HG02763 (cell line): ENCODE results near the gene CA12.
"Not testable (repeated sequence)": the region's sequence is repeated elsewhere in the genome, so short reads cannot be mapped to it uniquely, and the experiment has no call there.

Experiments used
- ATAC-seq: cut with Tn5 transposase; IDR thresholded peaks from one replicate; pipeline ENCODE4 v1.9.1; 2021; ENCODE audit warnings: mild to moderate bottlenecking, moderate library complexity; ENCODE audit not compliant: unreplicated experiment

CA12 gene

DNA sequence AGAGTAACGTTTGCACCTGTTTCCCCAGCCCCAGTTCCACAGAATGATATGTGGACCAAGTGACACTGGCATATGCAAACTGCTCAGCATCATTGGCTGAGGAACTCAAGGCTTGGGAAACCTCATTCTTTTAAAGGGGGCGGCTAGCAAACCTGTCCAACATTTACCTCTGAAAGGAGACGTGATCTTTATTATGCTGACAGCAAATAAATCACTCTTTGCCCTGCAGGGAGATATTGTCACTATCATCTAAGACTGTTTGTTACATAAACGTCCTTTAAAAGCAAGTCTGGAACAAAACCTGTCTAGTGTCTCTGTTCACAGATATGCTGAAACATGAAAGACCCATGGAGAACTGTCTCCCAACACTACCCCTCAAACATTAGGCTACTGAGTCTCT lies 21.5 kb downstream of the CA12 start:
- ATAC-seq: no peak

GRCh38 chr15:63358241-63359029 lies 23.2 kb downstream of the CA12 start:
- ATAC-seq: no peak

DNA sequence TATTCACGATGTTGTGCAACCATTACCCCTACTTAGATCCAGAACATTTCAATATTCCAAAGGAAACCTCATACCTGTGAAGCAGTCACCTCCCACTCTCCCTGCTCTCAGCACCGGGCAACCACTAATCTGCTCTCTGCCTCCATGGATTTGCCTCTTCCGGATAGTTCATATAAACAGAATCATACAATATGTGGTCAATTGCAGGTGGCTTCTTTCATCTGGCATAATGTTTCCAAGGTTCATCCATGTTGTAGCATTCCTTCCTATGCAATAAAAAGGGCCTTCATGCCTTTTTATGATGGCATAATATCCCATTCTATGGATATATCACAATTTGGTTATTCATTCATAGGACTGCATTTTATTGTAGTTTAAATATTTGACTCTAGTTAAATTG lies 23.9 kb downstream of the CA12 start:
- no peak for ATAC-seq

DNA sequence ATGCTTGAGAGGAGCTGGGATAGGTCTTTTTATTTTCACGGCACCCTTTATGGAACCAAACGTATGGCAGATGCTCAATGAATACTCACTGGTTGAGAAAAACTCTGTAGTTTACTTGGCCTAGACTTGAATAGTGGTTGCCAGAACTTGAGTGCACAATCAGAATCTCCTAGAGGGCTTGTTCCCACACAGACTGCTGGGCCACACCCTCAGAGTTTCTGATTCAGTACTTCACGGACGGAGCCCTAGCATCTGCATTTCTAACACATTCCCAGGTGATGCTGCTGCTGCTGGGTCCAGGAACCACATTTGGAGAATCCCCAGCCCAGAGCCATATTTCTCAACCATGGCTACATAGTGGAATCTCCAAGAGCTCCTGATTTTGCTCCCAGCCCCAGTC lies 24.6 kb downstream of the CA12 start:
- no peak for ATAC-seq

- no peak for ATAC-seq
Observed at GRCh38 chr15:63354821-63355650, 26.6 kb downstream of the CA12 start.

- no peak for ATAC-seq
Observed at GRCh38 chr15:63353887-63354286, 27.8 kb downstream of the CA12 start.

GRCh38 chr15:63353261-63353660 lies 28.4 kb downstream of the CA12 start:
- ATAC-seq: no peak

GRCh38 chr15:63352808-63353207 lies 28.8 kb downstream of the CA12 start:
- ATAC-seq: no peak

GRCh38 chr15:63351170-63351569 lies 30.5 kb downstream of the CA12 start:
- no peak for ATAC-seq

DNA sequence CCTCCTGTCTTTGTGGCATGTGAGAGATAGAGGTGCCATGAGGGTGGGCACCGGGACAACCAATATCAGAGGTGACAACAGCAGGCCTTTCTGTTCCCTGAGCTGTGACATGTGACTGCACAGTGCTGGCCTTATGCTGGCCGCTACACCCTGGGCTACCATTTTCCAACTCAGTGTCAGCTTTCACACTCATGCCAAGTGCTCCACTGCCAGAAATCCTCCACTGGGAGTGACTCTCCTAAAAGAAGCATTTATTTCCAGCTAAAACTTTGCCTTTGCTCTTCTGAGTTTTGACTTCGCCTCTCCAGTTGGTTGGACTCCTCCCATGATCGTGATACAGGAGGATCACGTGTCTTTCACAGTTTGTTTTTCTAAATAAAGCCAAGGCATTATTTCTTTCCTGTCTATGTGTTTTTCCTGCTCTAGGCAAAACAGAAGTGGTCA lies 31.4 kb downstream of the CA12 start:
- no peak for ATAC-seq

DNA sequence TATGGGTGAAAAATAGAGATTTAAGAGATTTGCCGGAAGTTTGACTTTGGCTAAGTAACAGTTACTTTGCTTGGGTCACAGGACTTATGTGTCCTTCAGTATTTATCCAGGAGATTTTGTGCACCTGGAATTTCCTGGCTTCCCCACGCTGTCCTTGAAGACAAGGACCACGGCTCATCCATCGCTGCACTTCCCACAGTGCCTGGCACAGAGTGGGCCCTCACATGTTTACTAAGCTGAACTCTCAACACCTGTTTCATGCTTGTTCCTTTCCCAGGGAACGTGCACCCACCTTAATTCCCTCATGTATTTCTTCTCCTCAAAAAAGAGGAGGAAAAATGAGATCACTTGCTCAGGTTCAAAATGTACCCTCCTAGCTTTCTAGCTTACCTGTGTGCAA lies 32.0 kb downstream of the CA12 start:
- no peak for ATAC-seq

- ATAC-seq: no peak
Observed at GRCh38 chr15:63349156-63349555, 32.5 kb downstream of the CA12 start.

GRCh38 chr15:63348392-63348791 lies 33.3 kb downstream of the CA12 start:
- no peak for ATAC-seq

DNA sequence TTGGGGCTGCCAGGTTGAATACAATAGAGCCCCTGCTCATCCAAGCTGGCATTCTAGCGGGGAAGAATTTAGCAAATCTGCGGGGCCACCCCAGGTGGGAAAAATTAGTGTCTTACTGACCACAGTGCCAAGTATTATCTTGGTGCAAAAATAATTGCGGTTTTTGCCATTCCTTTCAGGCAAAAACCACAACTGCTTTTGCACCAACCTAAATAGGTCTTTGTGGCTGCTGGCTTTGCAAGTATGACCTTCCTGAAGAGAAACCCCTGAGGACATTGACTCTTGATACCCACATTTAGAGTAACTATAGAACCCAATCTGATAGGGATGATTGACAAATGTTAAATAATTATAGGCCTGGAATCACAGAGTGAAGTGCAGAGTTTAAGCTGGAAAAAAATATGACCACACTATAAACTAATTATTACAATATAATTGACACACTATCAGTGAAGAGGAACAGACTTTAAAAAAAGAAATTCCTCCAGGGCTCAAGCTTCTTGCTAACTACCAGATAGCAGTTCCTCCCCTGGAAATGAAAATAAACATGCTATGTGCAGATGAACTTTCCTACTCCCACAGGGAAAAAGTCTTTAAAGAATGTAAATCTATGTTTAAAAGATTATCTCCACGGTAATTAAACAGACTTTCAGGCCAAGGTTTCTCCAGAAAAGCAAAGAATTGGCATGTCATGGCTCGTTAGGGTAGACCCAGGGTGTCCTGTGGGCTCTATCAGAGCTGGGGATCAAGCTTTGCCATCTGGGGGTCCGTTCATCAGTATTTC lies 34.4 kb downstream of the CA12 start:
- ATAC-seq: no peak

GRCh38 chr15:63345391-63345752 lies 36.3 kb downstream of the CA12 start:
- no peak for ATAC-seq

DNA sequence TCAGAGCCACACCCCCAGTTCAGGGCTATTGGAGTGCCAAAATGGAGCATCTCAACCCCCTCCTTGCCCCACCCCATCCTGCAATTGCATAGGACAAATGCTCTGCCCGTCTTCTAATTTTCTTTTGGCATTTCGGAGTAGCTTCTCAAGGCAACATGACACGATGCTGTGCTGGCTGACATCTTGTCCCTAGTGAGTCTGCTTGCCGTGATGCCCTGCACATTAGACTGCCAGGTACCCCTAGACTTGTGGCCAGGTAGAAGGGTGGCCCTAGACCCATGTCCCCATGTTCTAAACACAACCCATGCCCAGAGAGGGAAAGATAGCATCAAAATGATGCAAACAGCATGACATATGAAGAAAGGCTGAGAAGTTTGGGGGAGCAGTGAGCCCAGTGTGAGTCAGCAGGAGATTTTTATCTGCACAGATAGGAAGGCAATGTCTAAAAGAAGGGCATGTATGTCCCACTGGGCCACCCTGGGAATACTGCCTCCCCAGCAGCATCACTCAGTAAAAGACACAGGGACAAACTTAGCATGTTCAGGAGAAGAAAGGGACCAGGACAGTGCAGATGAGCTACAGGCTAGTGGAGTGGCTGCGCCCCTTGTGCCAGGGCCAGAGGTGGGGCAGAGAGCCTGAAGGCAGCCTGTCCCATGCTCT lies 36.8 kb downstream of the CA12 start:
- ATAC-seq: no peak

GRCh38 chr15:63342996-63343562 lies 38.6 kb downstream of the CA12 start:
- not testable (repeated sequence) for ATAC-seq

DNA sequence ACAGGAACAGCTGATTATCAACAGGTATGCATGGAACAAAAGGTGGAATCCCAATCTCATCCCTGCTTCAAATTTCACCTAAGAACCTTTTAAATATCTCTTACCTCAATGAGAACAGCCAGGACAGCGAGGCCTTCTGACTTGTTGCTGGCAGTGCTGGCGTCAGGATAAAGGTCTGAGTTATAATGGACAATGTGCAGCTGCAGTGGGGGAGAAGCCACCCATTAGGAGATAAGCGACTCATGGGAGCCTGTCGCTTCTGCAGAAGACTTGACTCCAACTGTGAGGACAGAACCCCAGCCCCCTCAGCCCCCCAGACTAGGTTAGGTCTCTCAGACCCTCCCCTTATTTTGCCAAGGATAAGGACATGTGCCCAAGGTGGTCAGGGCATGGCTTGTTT lies 39.7 kb downstream of the CA12 start:
- no peak for ATAC-seq

- ATAC-seq: no peak
Observed at GRCh38 chr15:63340878-63341277, 40.8 kb downstream of the CA12 start.

- ATAC-seq: no peak
Observed at GRCh38 chr15:63340353-63340752, 41.3 kb downstream of the CA12 start.

DNA sequence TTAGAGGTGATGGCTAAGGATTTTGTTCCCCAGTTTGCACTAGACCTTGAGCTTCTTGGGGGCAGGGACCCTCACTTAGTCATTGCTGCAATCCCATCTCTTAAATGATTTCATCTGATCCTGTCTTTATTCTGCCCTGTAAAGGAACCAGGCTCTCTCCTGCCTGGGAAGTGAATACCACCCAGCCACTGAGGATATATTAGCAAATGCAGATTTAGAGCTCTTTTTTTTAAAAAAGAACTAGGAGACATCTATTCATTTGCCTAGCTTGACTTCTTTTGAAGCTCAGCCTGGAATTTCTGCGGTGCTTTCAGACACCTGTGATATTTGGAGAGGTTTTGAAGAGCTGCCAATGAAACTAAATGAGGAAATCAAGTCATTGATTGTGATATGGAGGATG lies 41.8 kb downstream of the CA12 start:
- ATAC-seq: no peak
